ENCODE data around the gene AP2A2. TPM values are rescaled to one million over a fixed set of nuclear protein-coding genes. Genes with fewer than 3 reads are reported as not detected.

AP2A2 gene
- total RNA-seq, 4 donors from 2014 or later = 21.2 to 26.1 (median 25.7) TPM

- intact Hi-C loops (cut with DNase I; ENCODE audit: low total_unique reads) = no loop called here
- Histone ChIP-seq H3K36me3 (no peaks in the 10 kb centered on the region), H3K27me3 (no peaks in the 10 kb centered on the region), H3K27ac (no peak overlapping the region), H3K4me1 (peaks cover 8 to 14% of the 10 kb centered on the region in 2 donors), H3K9me3 (no peaks in the 10 kb centered on the region), H3K4me3 (no peak overlapping the region)
- ATAC-seq (no peak), DNase-seq (no peak)
- TF ChIP-seq POLR2A (IDR thresholded peaks at IDR 0.05) = no peak
- no peak for TF ChIP-seq CTCF (IDR thresholded peaks at IDR 0.05 in 4 of 5, conservative IDR thresholded peaks at IDR 0.05 in 1 of 5)
- in situ Hi-C loops (cut with MboI; ENCODE audit: low sequenced_read_pairs in 4 of 4) = no loop called here
Observed at GRCh38 chr11:953512-953911, 27.8 kb downstream of the AP2A2 start.

- intact Hi-C loops (cut with DNase I; ENCODE audit: low total_unique reads) = no loop called here
- in situ Hi-C loops (cut with MboI; ENCODE audit: low sequenced_read_pairs in 4 of 4) = no loop called here
- peaks cover 8 to 14% of the 10 kb centered on the region in 2 donors for H3K4me1 ChIP-seq
Observed at GRCh38 chr11:954392-955153, 28.9 kb downstream of the AP2A2 start.

GRCh38 chr11:955154-956063 lies 29.7 kb downstream of the AP2A2 start:
- Histone ChIP-seq H3K27me3 (no peaks in the 10 kb centered on the region), H3K27ac (no peak overlapping the region), H3K4me1 (peaks cover 8 to 14% of the 10 kb centered on the region in 2 donors), H3K9me3 (no peaks in the 10 kb centered on the region), H3K4me3 (no peak overlapping the region), H3K36me3 (peaks cover 0 to 13% of the 10 kb centered on the region in 2 donors)
- DNase-seq (no peak), ATAC-seq (peak in 1 of 2 donors; percentile 62)
- in situ Hi-C loops (cut with MboI; ENCODE audit: low sequenced_read_pairs in 4 of 4) = no loop called here
- intact Hi-C loops (cut with DNase I; ENCODE audit: low total_unique reads) = no loop called here
- no peak for TF ChIP-seq POLR2A (IDR thresholded peaks at IDR 0.05)
- no peak for TF ChIP-seq CTCF (IDR thresholded peaks at IDR 0.05 in 4 of 5, conservative IDR thresholded peaks at IDR 0.05 in 1 of 5)

More at GRCh38 chr11:954392-955153, 28.9 kb downstream of the AP2A2 start:
- Histone ChIP-seq H3K9me3 (no peaks in the 10 kb centered on the region), H3K27ac (no peak overlapping the region), H3K36me3 (peaks cover 0 to 4% of the 10 kb centered on the region in 2 donors), H3K4me3 (no peak overlapping the region), H3K27me3 (no peaks in the 10 kb centered on the region)
- no peak for DNase-seq
- no peak for ATAC-seq
- TF ChIP-seq POLR2A (IDR thresholded peaks at IDR 0.05) = no peak
- TF ChIP-seq CTCF (IDR thresholded peaks at IDR 0.05 in 4 of 5, conservative IDR thresholded peaks at IDR 0.05 in 1 of 5) = no peak

GRCh38 chr11:957212-957920 lies 31.7 kb downstream of the AP2A2 start:
- DNase-seq (no peak), ATAC-seq (no peak)
- no peaks in the 10 kb centered on the region for H3K9me3 ChIP-seq
- H3K27me3 ChIP-seq = no peaks in the 10 kb centered on the region
- peaks cover 8 to 14% of the 10 kb centered on the region in 2 donors for H3K4me1 ChIP-seq
- peaks cover 0 to 29% of the 10 kb centered on the region in 2 donors for H3K36me3 ChIP-seq
- H3K27ac ChIP-seq = no peak overlapping the region
- no peak overlapping the region for H3K4me3 ChIP-seq
- intact Hi-C loops (cut with DNase I; ENCODE audit: low total_unique reads) (no loop called here), in situ Hi-C loops (cut with MboI; ENCODE audit: low sequenced_read_pairs in 4 of 4) (no loop called here)
- TF ChIP-seq CTCF (IDR thresholded peaks at IDR 0.05 in 4 of 5, conservative IDR thresholded peaks at IDR 0.05 in 1 of 5) (no peak), POLR2A (IDR thresholded peaks at IDR 0.05) (no peak)
